ENCODE measurements around the gene FAM53B.

FAM53B gene

GRCh38 chr10:124600051-124600880 is 143.9 kb downstream of the FAM53B start:
- no peak overlapping the region for H4K8ac ChIP-seq (ENCODE audit: low read length)
- no peak overlapping the region for H2AK5ac ChIP-seq (ENCODE audit: low read length, severe bottlenecking)
- DNase-seq: no peak
- H3K14ac ChIP-seq (ENCODE audit: low read length in 2 of 2): no peak overlapping the region
- H3K4ac ChIP-seq (ENCODE audit: low read depth in 1 of 2, low read length in 2 of 2): no peak overlapping the region
- H2AFZ ChIP-seq (ENCODE audit: low read depth, low read length): no peak overlapping the region
- no peak overlapping the region for H3K27ac ChIP-seq (ENCODE audit: low read length, poor library complexity, severe bottlenecking)
- H3K9me3 ChIP-seq (ENCODE audit: control insufficient read depth, low read length): no peaks in the 10 kb centered on the region
- no peak overlapping the region for H2BK5ac ChIP-seq (ENCODE audit: low read depth, low read length, poor library complexity, severe bottlenecking)
- H3K9ac ChIP-seq (ENCODE audit: low read length): no peak overlapping the region
- H3K18ac ChIP-seq (ENCODE audit: low read depth in 1 of 2, low read length in 2 of 2): no peak overlapping the region
- no peaks in the 10 kb centered on the region for H3K4me1 ChIP-seq (ENCODE audit: control insufficient read depth, insufficient read depth, low read depth, low read length)
- no peak overlapping the region for H2BK15ac ChIP-seq (ENCODE audit: low read depth, poor library complexity, severe bottlenecking)
- 85% methylated on average over 18 of the region's 18 CpGs for WGBS
- no peaks in the 10 kb centered on the region for H3K36me3 ChIP-seq (ENCODE audit: control insufficient read depth in 1 of 2, insufficient read depth in 2 of 2, low read depth in 1 of 2, low read length in 2 of 2)
- no peak overlapping the region for H3K4me3 ChIP-seq (ENCODE audit: insufficient read depth in 1 of 2, low read depth in 1 of 2, low read length in 2 of 2)
- no peak overlapping the region for H2BK120ac ChIP-seq (ENCODE audit: low read depth, low read length)
- no peak overlapping the region for H2BK12ac ChIP-seq (ENCODE audit: low read length in 2 of 2)
- no peaks in the 10 kb centered on the region for H3K79me1 ChIP-seq (replicated peaks; ENCODE audit: low read length, poor library complexity, severe bottlenecking)
- peaks cover 4 to 10% of the 10 kb centered on the region in 2 experiments for H3K27me3 ChIP-seq (ENCODE audit: control insufficient read depth in 1 of 2, insufficient read depth in 1 of 2, low read length in 2 of 2)
- no peak overlapping the region for H3K4me2 ChIP-seq (ENCODE audit: low read length, poor library complexity, severe bottlenecking)
- H3K23ac ChIP-seq (ENCODE audit: low read length in 2 of 2): no peak overlapping the region
- no peak overlapping the region for H4K91ac ChIP-seq (ENCODE audit: low read length)

- H3K36me3 ChIP-seq (ENCODE audit: control insufficient read depth in 1 of 2, insufficient read depth in 2 of 2, low read depth in 1 of 2, low read length in 2 of 2): no peaks in the 10 kb centered on the region
- no peak overlapping the region for H2AFZ ChIP-seq (ENCODE audit: low read depth, low read length)
- no peak overlapping the region for H3K4me3 ChIP-seq (ENCODE audit: insufficient read depth in 1 of 2, low read depth in 1 of 2, low read length in 2 of 2)
- no peak for DNase-seq
- no peak overlapping the region for H3K14ac ChIP-seq (ENCODE audit: low read length in 2 of 2)
- H4K91ac ChIP-seq (ENCODE audit: low read length): no peak overlapping the region
- no peak overlapping the region for H3K27ac ChIP-seq (ENCODE audit: low read length, poor library complexity, severe bottlenecking)
- no peaks in the 10 kb centered on the region for H3K9me3 ChIP-seq (ENCODE audit: control insufficient read depth, low read length)
- no peak overlapping the region for H2BK5ac ChIP-seq (ENCODE audit: low read depth, low read length, poor library complexity, severe bottlenecking)
- H3K18ac ChIP-seq (ENCODE audit: low read depth in 1 of 2, low read length in 2 of 2): no peak overlapping the region
- H3K23ac ChIP-seq (ENCODE audit: low read length in 2 of 2): no peak overlapping the region
- no peak overlapping the region for H2BK12ac ChIP-seq (ENCODE audit: low read length in 2 of 2)
- no peak overlapping the region for H3K9ac ChIP-seq (ENCODE audit: low read length)
- no peak overlapping the region for H2BK120ac ChIP-seq (ENCODE audit: low read depth, low read length)
- H2AK5ac ChIP-seq (ENCODE audit: low read length, severe bottlenecking): no peak overlapping the region
- H3K4ac ChIP-seq (ENCODE audit: low read depth in 1 of 2, low read length in 2 of 2): no peak overlapping the region
- H3K4me1 ChIP-seq (ENCODE audit: control insufficient read depth, insufficient read depth, low read depth, low read length): no peaks in the 10 kb centered on the region
- WGBS: 88% methylated on average over 7 of the region's 7 CpGs
- H4K8ac ChIP-seq (ENCODE audit: low read length): no peak overlapping the region
- peaks cover 4 to 10% of the 10 kb centered on the region in 2 experiments for H3K27me3 ChIP-seq (ENCODE audit: control insufficient read depth in 1 of 2, insufficient read depth in 1 of 2, low read length in 2 of 2)
- H3K4me2 ChIP-seq (ENCODE audit: low read length, poor library complexity, severe bottlenecking): no peak overlapping the region
- no peaks in the 10 kb centered on the region for H3K79me1 ChIP-seq (replicated peaks; ENCODE audit: low read length, poor library complexity, severe bottlenecking)
- H2BK15ac ChIP-seq (ENCODE audit: low read depth, poor library complexity, severe bottlenecking): no peak overlapping the region
These were observed 144.6 kb downstream of the FAM53B start for GRCh38 chr10:124599588-124600050.

DNA sequence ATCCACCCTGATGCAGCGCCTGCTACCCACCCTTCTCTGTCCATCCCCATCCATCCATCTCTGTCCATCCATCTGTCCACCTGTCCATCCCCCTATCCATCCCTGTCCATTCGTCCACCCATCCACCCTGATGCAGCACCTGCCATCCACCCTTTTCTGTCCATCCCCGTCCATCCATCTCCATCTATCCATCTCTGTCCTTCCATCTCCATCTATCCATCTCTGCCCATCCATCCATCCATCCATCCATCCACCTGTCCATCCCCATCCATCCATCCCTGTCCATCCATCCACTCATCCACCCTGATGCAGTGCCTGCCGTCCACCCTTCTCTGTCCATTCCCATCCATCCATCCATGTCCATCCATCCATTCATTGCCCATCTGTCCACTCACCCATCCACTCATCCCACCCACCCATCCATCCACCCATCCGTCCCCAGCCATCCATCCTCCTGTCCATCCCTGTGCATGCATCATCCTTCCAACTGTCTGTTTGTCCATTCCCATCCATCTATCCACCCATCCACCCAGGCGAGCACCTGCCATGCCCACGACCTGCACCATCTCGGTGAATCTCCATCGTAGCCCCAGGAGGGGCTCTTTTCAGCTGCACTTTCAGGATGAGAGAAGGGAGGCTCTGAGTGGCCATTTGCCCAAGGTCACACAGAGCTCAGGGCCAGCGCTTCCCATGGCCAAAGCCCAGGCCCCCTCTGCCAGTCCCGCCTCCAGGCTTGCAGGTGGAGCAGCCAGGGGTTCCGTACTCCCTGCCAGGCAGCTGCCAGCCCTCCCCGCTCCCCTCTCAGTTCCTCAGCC is 145.2 kb downstream of the FAM53B start:
- Histone ChIP-seq H4K8ac (ENCODE audit: low read length) (no peak overlapping the region), H3K36me3 (ENCODE audit: control insufficient read depth in 1 of 2, insufficient read depth in 2 of 2, low read depth in 1 of 2, low read length in 2 of 2) (no peaks in the 10 kb centered on the region), H2BK5ac (ENCODE audit: low read depth, low read length, poor library complexity, severe bottlenecking) (no peak overlapping the region), H3K27me3 (ENCODE audit: control insufficient read depth in 1 of 2, insufficient read depth in 1 of 2, low read length in 2 of 2) (peaks cover 4 to 10% of the 10 kb centered on the region in 2 experiments), H3K4me1 (ENCODE audit: control insufficient read depth, insufficient read depth, low read depth, low read length) (no peaks in the 10 kb centered on the region), H3K18ac (ENCODE audit: low read depth in 1 of 2, low read length in 2 of 2) (no peak overlapping the region), H3K79me1 (replicated peaks; ENCODE audit: low read length, poor library complexity, severe bottlenecking) (no peaks in the 10 kb centered on the region), H3K4ac (ENCODE audit: low read depth in 1 of 2, low read length in 2 of 2) (no peak overlapping the region), H3K14ac (ENCODE audit: low read length in 2 of 2) (no peak overlapping the region), H3K9me3 (ENCODE audit: control insufficient read depth, low read length) (no peaks in the 10 kb centered on the region), H2BK120ac (ENCODE audit: low read depth, low read length) (no peak overlapping the region), H2BK12ac (ENCODE audit: low read length in 2 of 2) (no peak overlapping the region), H4K91ac (ENCODE audit: low read length) (peak overlapping the region; percentile 64), H2AK5ac (ENCODE audit: low read length, severe bottlenecking) (no peak overlapping the region), H3K9ac (ENCODE audit: low read length) (no peak overlapping the region), H2AFZ (ENCODE audit: low read depth, low read length) (no peak overlapping the region), H3K4me3 (ENCODE audit: insufficient read depth in 1 of 2, low read depth in 1 of 2, low read length in 2 of 2) (no peak overlapping the region), H3K4me2 (ENCODE audit: low read length, poor library complexity, severe bottlenecking) (no peak overlapping the region), H3K23ac (ENCODE audit: low read length in 2 of 2) (peak overlapping the region in 1 of 2 experiments; percentile 54), H2BK15ac (ENCODE audit: low read depth, poor library complexity, severe bottlenecking) (no peak overlapping the region), H3K27ac (ENCODE audit: low read length, poor library complexity, severe bottlenecking) (no peak overlapping the region)
- WGBS: 89% methylated on average over 13 of the region's 13 CpGs
- no peak for DNase-seq

DNA sequence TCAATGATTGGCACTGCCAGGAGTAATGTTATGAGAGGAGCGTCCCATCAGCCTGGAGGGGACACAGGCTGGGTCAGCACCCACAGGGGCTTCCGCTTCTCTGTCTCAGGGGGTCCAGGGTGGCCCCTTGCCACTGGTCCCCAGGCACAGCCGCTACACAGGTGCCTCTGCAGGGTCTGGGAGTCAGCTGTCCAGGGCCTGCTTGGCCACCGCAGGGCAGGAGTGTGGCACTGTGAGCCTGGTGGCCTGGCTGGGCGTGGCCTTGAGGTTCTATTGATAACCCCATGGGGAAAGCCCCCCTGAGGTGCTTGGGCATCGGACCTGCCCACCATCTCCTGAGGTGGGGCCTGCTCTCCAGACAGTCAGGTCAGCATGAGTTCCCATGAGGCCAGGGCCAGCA is 146.0 kb downstream of the FAM53B start:
- no peak for DNase-seq
- Histone ChIP-seq H3K36me3 (ENCODE audit: control insufficient read depth in 1 of 2, insufficient read depth in 2 of 2, low read depth in 1 of 2, low read length in 2 of 2) (no peaks in the 10 kb centered on the region), H3K23ac (ENCODE audit: low read length in 2 of 2) (no peak overlapping the region), H3K9me3 (ENCODE audit: control insufficient read depth, low read length) (no peaks in the 10 kb centered on the region), H3K27ac (ENCODE audit: low read length, poor library complexity, severe bottlenecking) (no peak overlapping the region), H2BK120ac (ENCODE audit: low read depth, low read length) (no peak overlapping the region), H3K4me2 (ENCODE audit: low read length, poor library complexity, severe bottlenecking) (no peak overlapping the region), H4K8ac (ENCODE audit: low read length) (no peak overlapping the region), H3K27me3 (ENCODE audit: control insufficient read depth in 1 of 2, insufficient read depth in 1 of 2, low read length in 2 of 2) (peaks cover 4 to 10% of the 10 kb centered on the region in 2 experiments), H3K18ac (ENCODE audit: low read depth in 1 of 2, low read length in 2 of 2) (no peak overlapping the region), H2AFZ (ENCODE audit: low read depth, low read length) (no peak overlapping the region), H2AK5ac (ENCODE audit: low read length, severe bottlenecking) (no peak overlapping the region), H3K79me1 (replicated peaks; ENCODE audit: low read length, poor library complexity, severe bottlenecking) (no peaks in the 10 kb centered on the region), H3K4me3 (ENCODE audit: insufficient read depth in 1 of 2, low read depth in 1 of 2, low read length in 2 of 2) (no peak overlapping the region), H3K14ac (ENCODE audit: low read length in 2 of 2) (no peak overlapping the region), H2BK12ac (ENCODE audit: low read length in 2 of 2) (no peak overlapping the region), H4K91ac (ENCODE audit: low read length) (peak overlapping the region; percentile 64), H3K4ac (ENCODE audit: low read depth in 1 of 2, low read length in 2 of 2) (no peak overlapping the region), H2BK5ac (ENCODE audit: low read depth, low read length, poor library complexity, severe bottlenecking) (no peak overlapping the region), H3K9ac (ENCODE audit: low read length) (no peak overlapping the region), H3K4me1 (ENCODE audit: control insufficient read depth, insufficient read depth, low read depth, low read length) (no peaks in the 10 kb centered on the region), H2BK15ac (ENCODE audit: low read depth, poor library complexity, severe bottlenecking) (no peak overlapping the region)
- WGBS: 92% methylated on average over 6 of the region's 6 CpGs
